ENCODE results near the gene NFIB. TPM values are rescaled to one million over a fixed set of nuclear protein-coding genes. Genes with fewer than 3 reads are reported as not detected.

Gene NFIB
- total and polyA plus RNA-seq, 10 of the 15 experiments (the other 5 are each of a cell fraction or from before 2014, with no cell fraction given) = under 0.01 to 0.19 (median 0.05) TPM; not detected in 3

- Histone ChIP-seq H3K9me3 (replicated peaks; ENCODE audit: control insufficient read depth, insufficient read depth, low read length) (no peaks in the 10 kb centered on the region), H3K9ac (ENCODE audit: control insufficient read depth, insufficient read depth, low read length) (peak overlapping the region; percentile 74; the same call in 1 of the 2 replicates), H3K4me2 (ENCODE audit: control insufficient read depth, insufficient read depth) (peak overlapping the region; percentile 91), H3K4me3 (peak overlapping the region; percentile 86; the same call in 1 of the 2 replicates), H3K4me1 (ENCODE audit: control insufficient read depth, insufficient read depth, low read length) (peaks cover 8% of the 10 kb centered on the region; the same call in 1 of the 2 replicates), H2AFZ (ENCODE audit: control insufficient read depth, low read depth, low read length) (peak overlapping the region; percentile 87), H4K20me1 (ENCODE audit: control insufficient read depth, insufficient read depth) (no peaks in the 10 kb centered on the region), H3K79me2 (ENCODE audit: control insufficient read depth, insufficient read depth, low read length) (no peaks in the 10 kb centered on the region), H3K27ac (ENCODE audit: control insufficient read depth, insufficient read depth) (no peak overlapping the region), H3K27me3 (replicated peaks in 1 of 2; ENCODE audit: control insufficient read depth in 2 of 2, insufficient read depth in 2 of 2, low read length in 1 of 2) (no peaks in the 10 kb centered on the region), H3K36me3 (ENCODE audit: control insufficient read depth in 2 of 2, insufficient read depth in 2 of 2, low read length in 1 of 2) (no peaks in the 10 kb centered on the region)
- ATAC-seq (no peak), FAIRE-seq (no peak), DNase-seq (ENCODE audit: low read depth, low spot score) (no peak)
- intact Hi-C loops (cut with micrococcal nuclease; ENCODE audit: unreplicated experiment) (no loop called here), in situ Hi-C loops (cut with MboI) (no loop called here)
- SMC1A ChIA-PET (ENCODE audit: uncharacterized antibody, unreplicated experiment) = no interaction called here
- POLR2A ChIA-PET = no interaction called here
- CTCF ChIA-PET = no interaction called here
- RAD21 ChIA-PET (ENCODE audit: unreplicated experiment) = no interaction called here
- WGBS (ENCODE audit: insufficient coverage, insufficient replicate concordance, low lambda C conversion rate, missing lambda C conversion rate) = 38% methylated on average over 8 of the region's 9 CpGs
- no TSS peak for BruUV-seq (replicated peaks)
- TF ChIP-seq SIX5 (IDR thresholded peaks at IDR 0.05; ENCODE audit: low read depth, low read length, severe bottlenecking) (no peak), STAT3 (IDR thresholded peaks at IDR 0.05; ENCODE audit: low read depth, low read length) (no peak), NRF1 (conservative IDR thresholded peaks at IDR 0.05; ENCODE audit: low read depth, low read length) (no peak), TARDBP (IDR thresholded peaks at IDR 0.05; ENCODE audit: borderline replicate concordance) (no peak), POLR2AphosphoS5 (IDR thresholded peaks at IDR 0.05; ENCODE audit: low read length) (no peak), HDGF (IDR thresholded peaks at IDR 0.05) (no peak), BCL11A (IDR thresholded peaks at IDR 0.05; ENCODE audit: low read depth, low read length) (no peak), USF1 (IDR thresholded peaks at IDR 0.05; ENCODE audit: borderline replicate concordance, extremely low read length, insufficient read depth, low read depth, low read length) (no peak)
- TF ChIP-seq, protein P1, sequence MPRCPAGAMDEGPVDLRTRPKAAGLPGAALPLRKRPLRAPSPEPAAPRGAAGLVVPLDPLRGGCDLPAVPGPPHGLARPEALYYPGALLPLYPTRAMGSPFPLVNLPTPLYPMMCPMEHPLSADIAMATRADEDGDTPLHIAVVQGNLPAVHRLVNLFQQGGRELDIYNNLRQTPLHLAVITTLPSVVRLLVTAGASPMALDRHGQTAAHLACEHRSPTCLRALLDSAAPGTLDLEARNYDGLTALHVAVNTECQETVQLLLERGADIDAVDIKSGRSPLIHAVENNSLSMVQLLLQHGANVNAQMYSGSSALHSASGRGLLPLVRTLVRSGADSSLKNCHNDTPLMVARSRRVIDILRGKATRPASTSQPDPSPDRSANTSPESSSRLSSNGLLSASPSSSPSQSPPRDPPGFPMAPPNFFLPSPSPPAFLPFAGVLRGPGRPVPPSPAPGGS (IDR thresholded peaks at IDR 0.05; ENCODE audit: borderline replicate concordance, insufficient read depth, low read depth, low read length, poor library complexity, severe bottlenecking) = no peak
- TF ChIP-seq, protein P2, sequence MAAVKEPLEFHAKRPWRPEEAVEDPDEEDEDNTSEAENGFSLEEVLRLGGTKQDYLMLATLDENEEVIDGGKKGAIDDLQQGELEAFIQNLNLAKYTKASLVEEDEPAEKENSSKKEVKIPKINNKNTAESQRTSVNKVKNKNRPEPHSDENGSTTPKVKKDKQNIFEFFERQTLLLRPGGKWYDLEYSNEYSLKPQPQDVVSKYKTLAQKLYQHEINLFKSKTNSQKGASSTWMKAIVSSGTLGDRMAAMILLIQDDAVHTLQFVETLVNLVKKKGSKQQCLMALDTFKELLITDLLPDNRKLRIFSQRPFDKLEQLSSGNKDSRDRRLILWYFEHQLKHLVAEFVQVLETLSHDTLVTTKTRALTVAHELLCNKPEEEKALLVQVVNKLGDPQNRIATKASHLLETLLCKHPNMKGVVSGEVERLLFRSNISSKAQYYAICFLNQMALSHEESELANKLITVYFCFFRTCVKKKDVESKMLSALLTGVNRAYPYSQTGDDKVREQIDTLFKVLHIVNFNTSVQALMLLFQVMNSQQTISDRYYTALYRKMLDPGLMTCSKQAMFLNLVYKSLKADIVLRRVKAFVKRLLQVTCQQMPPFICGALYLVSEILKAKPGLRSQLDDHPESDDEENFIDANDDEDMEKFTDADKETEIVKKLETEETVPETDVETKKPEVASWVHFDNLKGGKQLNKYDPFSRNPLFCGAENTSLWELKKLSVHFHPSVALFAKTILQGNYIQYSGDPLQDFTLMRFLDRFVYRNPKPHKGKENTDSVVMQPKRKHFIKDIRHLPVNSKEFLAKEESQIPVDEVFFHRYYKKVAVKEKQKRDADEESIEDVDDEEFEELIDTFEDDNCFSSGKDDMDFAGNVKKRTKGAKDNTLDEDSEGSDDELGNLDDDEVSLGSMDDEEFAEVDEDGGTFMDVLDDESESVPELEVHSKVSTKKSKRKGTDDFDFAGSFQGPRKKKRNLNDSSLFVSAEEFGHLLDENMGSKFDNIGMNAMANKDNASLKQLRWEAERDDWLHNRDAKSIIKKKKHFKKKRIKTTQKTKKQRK (IDR thresholded peaks at IDR 0.05; ENCODE audit: low read depth, low read length) = no peak
- TF ChIP-seq, protein P3, sequence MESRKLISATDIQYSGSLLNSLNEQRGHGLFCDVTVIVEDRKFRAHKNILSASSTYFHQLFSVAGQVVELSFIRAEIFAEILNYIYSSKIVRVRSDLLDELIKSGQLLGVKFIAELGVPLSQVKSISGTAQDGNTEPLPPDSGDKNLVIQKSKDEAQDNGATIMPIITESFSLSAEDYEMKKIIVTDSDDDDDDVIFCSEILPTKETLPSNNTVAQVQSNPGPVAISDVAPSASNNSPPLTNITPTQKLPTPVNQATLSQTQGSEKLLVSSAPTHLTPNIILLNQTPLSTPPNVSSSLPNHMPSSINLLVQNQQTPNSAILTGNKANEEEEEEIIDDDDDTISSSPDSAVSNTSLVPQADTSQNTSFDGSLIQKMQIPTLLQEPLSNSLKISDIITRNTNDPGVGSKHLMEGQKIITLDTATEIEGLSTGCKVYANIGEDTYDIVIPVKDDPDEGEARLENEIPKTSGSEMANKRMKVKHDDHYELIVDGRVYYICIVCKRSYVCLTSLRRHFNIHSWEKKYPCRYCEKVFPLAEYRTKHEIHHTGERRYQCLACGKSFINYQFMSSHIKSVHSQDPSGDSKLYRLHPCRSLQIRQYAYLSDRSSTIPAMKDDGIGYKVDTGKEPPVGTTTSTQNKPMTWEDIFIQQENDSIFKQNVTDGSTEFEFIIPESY (IDR thresholded peaks at IDR 0.05) = no peak
- TF ChIP-seq, protein P4, sequence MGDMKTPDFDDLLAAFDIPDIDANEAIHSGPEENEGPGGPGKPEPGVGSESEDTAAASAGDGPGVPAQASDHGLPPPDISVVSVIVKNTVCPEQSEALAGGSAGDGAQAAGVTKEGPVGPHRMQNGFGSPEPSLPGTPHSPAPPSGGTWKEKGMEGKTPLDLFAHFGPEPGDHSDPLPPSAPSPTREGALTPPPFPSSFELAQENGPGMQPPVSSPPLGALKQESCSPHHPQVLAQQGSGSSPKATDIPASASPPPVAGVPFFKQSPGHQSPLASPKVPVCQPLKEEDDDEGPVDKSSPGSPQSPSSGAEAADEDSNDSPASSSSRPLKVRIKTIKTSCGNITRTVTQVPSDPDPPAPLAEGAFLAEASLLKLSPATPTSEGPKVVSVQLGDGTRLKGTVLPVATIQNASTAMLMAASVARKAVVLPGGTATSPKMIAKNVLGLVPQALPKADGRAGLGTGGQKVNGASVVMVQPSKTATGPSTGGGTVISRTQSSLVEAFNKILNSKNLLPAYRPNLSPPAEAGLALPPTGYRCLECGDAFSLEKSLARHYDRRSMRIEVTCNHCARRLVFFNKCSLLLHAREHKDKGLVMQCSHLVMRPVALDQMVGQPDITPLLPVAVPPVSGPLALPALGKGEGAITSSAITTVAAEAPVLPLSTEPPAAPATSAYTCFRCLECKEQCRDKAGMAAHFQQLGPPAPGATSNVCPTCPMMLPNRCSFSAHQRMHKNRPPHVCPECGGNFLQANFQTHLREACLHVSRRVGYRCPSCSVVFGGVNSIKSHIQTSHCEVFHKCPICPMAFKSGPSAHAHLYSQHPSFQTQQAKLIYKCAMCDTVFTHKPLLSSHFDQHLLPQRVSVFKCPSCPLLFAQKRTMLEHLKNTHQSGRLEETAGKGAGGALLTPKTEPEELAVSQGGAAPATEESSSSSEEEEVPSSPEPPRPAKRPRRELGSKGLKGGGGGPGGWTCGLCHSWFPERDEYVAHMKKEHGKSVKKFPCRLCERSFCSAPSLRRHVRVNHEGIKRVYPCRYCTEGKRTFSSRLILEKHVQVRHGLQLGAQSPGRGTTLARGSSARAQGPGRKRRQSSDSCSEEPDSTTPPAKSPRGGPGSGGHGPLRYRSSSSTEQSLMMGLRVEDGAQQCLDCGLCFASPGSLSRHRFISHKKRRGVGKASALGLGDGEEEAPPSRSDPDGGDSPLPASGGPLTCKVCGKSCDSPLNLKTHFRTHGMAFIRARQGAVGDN (IDR thresholded peaks at IDR 0.05) = no peak
Observed at GRCh38 chr9:14321517-14322130, 7.7 kb upstream of the NFIB start.

All from GM12878 (cell line).